ENCODE measurements around the gene GIMAP5.

The GIMAP5 gene

DNA sequence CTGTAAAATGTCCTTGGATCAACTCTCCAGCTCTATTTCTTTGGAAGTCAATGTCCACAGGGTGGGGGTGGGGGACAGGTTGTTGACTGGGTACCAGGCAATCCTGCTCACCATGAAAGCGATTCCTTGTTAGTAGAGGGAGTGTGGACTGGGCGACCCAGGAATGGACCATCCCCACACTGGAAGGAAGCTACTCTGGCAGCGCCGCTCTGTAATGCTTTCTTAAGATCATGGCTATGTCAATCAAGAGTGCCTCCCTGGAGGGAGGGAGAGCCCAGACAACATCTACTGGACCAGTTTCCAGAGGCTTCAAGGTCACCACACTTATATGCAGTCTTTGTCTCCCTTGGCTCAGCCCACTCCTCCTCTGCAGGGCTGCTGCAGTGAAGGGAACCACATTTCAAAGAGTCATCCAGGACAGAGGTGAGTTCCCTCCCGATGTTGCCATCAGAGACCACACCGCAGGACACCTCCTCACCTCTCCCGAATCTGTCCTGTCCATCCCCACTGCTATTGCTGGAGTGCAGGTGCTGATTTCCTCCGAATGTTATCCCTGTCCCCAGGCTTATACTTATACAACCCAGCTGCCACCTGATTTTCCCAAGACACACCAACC lies 6.9 kb downstream of the GIMAP5 start:
- peaks cover 99% of the 10 kb centered on the region for H3K27me3 ChIP-seq (ENCODE audit: insufficient read depth, insufficient read length)
- no peaks in the 10 kb centered on the region for H3K36me3 ChIP-seq (ENCODE audit: insufficient read depth, insufficient read length, low read length)
- H3K4me1 ChIP-seq (ENCODE audit: insufficient read depth, insufficient read length) = no peaks in the 10 kb centered on the region
- no peak overlapping the region for H3K4me3 ChIP-seq (ENCODE audit: insufficient read length, low read depth)
- no peak for DNase-seq (ENCODE audit: low read depth, low spot score)
- TF ChIP-seq ZNF274 (IDR thresholded peaks at IDR 0.05; ENCODE audit: low read depth, low read length) (no peak), YY1 (IDR thresholded peaks at IDR 0.05; ENCODE audit: insufficient read depth, insufficient read length) (no peak), SUZ12 (IDR thresholded peaks at IDR 0.05; ENCODE audit: extremely low read depth, insufficient read depth, insufficient read length) (no peak)
- no peak overlapping the region for H3K9ac ChIP-seq (ENCODE audit: insufficient read length, low read depth)
- peaks cover 4% of the 10 kb centered on the region; the same call in 1 of the 2 replicates for H3K9me3 ChIP-seq (ENCODE audit: insufficient read depth, low read length)

DNA sequence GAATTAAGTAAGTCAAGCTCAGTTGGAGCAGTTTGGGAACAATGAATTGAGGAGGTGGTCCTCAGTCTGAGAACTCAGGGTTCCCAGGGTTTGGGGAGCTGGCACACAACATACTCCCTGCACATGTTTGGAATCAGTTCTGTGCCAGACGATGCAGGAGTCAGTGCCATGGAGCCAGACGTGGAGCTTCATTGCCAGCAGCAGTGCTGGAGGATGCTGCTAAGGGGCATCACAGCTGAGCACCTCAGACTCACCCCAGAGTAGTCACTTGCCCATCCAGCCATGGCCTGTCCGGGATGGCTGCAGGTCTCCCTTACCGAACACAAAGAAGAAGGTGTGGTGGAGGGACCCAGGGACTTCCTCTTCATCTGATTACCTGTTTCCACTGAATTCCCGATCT lies 7.9 kb downstream of the GIMAP5 start:
- H3K4me1 ChIP-seq (ENCODE audit: insufficient read depth, insufficient read length) = no peaks in the 10 kb centered on the region
- no peaks in the 10 kb centered on the region for H3K36me3 ChIP-seq (ENCODE audit: insufficient read depth, insufficient read length, low read length)
- H3K4me3 ChIP-seq (ENCODE audit: insufficient read length, low read depth) = no peak overlapping the region
- no peak for DNase-seq (ENCODE audit: low read depth, low spot score)
- H3K9me3 ChIP-seq (ENCODE audit: insufficient read depth, low read length) = peaks cover 4% of the 10 kb centered on the region; the same call in 1 of the 2 replicates
- TF ChIP-seq YY1 (IDR thresholded peaks at IDR 0.05; ENCODE audit: insufficient read depth, insufficient read length) (no peak), SUZ12 (IDR thresholded peaks at IDR 0.05; ENCODE audit: extremely low read depth, insufficient read depth, insufficient read length) (no peak), ZNF274 (IDR thresholded peaks at IDR 0.05; ENCODE audit: low read depth, low read length) (no peak)
- H3K27me3 ChIP-seq (ENCODE audit: insufficient read depth, insufficient read length) = peaks cover 99% of the 10 kb centered on the region
- no peak overlapping the region for H3K9ac ChIP-seq (ENCODE audit: insufficient read length, low read depth)

DNA sequence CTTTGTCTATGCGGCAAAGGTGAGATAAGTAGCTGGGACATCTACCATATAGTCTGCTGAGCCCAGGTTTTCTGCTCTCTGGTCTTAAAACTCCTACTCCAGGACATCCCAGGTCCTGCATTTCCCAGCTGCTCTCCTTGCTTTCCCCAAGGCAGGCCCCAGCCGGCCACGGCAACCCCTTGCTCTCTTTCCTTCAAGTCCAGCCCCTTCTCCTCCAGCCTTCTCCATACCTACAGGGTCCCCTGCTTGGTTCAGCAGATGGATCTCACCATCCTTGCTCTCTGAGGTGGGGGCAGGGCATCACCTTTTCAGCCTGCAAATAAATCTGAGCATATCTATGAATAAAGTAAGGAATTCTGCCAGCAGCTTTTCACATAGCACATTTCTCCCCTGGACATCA lies 8.7 kb downstream of the GIMAP5 start:
- Histone ChIP-seq H3K4me3 (ENCODE audit: insufficient read length, low read depth) (no peak overlapping the region), H3K4me1 (ENCODE audit: insufficient read depth, insufficient read length) (no peaks in the 10 kb centered on the region), H3K27me3 (ENCODE audit: insufficient read depth, insufficient read length) (peaks cover 99% of the 10 kb centered on the region), H3K36me3 (ENCODE audit: insufficient read depth, insufficient read length, low read length) (no peaks in the 10 kb centered on the region), H3K9me3 (ENCODE audit: insufficient read depth, low read length) (peaks cover 4% of the 10 kb centered on the region; the same call in 1 of the 2 replicates), H3K9ac (ENCODE audit: insufficient read length, low read depth) (no peak overlapping the region)
- no peak for DNase-seq (ENCODE audit: low read depth, low spot score)
- TF ChIP-seq YY1 (IDR thresholded peaks at IDR 0.05; ENCODE audit: insufficient read depth, insufficient read length) (no peak), ZNF274 (IDR thresholded peaks at IDR 0.05; ENCODE audit: low read depth, low read length) (no peak), SUZ12 (IDR thresholded peaks at IDR 0.05; ENCODE audit: extremely low read depth, insufficient read depth, insufficient read length) (no peak)

GRCh38 chr7:150746921-150747320 lies 9.7 kb downstream of the GIMAP5 start:
- H3K9ac ChIP-seq (ENCODE audit: insufficient read length, low read depth) = no peak overlapping the region
- no peak for TF ChIP-seq SUZ12 (IDR thresholded peaks at IDR 0.05; ENCODE audit: extremely low read depth, insufficient read depth, insufficient read length)
- TF ChIP-seq ZNF274 (IDR thresholded peaks at IDR 0.05; ENCODE audit: low read depth, low read length) = no peak
- TF ChIP-seq YY1 (IDR thresholded peaks at IDR 0.05; ENCODE audit: insufficient read depth, insufficient read length) = no peak
- H3K36me3 ChIP-seq (ENCODE audit: insufficient read depth, insufficient read length, low read length) = no peaks in the 10 kb centered on the region
- DNase-seq (ENCODE audit: low read depth, low spot score) = no peak
- H3K27me3 ChIP-seq (ENCODE audit: insufficient read depth, insufficient read length) = peaks cover 99% of the 10 kb centered on the region
- no peak overlapping the region for H3K4me3 ChIP-seq (ENCODE audit: insufficient read length, low read depth)
- peaks cover 4% of the 10 kb centered on the region; the same call in 1 of the 2 replicates for H3K9me3 ChIP-seq (ENCODE audit: insufficient read depth, low read length)
- H3K4me1 ChIP-seq (ENCODE audit: insufficient read depth, insufficient read length) = no peaks in the 10 kb centered on the region

DNA sequence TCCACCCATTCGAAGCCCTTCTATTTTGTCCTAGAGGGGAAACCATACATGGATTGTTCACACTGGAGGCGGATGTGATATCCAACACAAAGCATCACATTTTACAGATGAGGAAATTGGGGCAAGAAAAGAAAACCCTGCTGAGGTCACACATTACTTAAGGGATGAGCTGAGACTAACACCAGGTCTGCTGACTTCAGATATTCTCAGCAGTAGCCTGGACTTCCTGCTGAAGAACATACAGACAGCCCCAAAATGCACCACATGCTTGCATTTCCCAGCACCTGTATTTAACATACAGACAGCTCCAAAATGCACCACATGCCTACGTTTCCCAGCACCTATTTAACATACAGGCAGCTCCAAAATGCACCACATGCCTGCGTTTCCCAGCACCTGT lies 11.2 kb downstream of the GIMAP5 start:
- Histone ChIP-seq H3K4me1 (ENCODE audit: insufficient read depth, insufficient read length) (no peaks in the 10 kb centered on the region), H3K36me3 (ENCODE audit: insufficient read depth, insufficient read length, low read length) (no peaks in the 10 kb centered on the region), H3K9ac (ENCODE audit: insufficient read length, low read depth) (no peak overlapping the region), H3K4me3 (ENCODE audit: insufficient read length, low read depth) (no peak overlapping the region), H3K27me3 (ENCODE audit: insufficient read depth, insufficient read length) (peaks cover 99% of the 10 kb centered on the region), H3K9me3 (ENCODE audit: insufficient read depth, low read length) (no peaks in the 10 kb centered on the region)
- no peak for DNase-seq (ENCODE audit: low read depth, low spot score)
- TF ChIP-seq ZNF274 (IDR thresholded peaks at IDR 0.05; ENCODE audit: low read depth, low read length) = no peak
- TF ChIP-seq YY1 (IDR thresholded peaks at IDR 0.05; ENCODE audit: insufficient read depth, insufficient read length) = no peak
- TF ChIP-seq SUZ12 (IDR thresholded peaks at IDR 0.05; ENCODE audit: extremely low read depth, insufficient read depth, insufficient read length) = no peak

DNA sequence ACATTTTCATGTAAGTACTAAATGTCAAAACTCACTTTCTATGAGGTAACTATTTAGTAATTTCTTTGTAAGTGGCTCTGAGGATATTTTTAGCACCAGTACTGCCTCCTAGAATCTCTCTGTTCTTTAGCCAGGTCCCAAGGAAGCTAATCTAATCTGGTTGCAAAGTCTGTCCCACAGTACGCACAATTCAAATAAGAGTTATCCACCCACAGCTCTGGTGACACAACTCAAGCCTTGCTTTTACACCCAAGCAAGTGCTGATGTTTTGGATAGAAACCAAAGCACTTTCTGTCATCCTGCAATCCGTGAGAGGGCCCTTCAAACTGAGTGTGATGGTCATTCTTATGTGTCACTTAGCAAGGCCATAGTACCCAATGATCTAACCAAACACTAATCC lies 14.5 kb downstream of the GIMAP5 start:
- H3K9ac ChIP-seq (ENCODE audit: insufficient read length, low read depth) = no peak overlapping the region
- H3K4me1 ChIP-seq (ENCODE audit: insufficient read depth, insufficient read length) = no peaks in the 10 kb centered on the region
- no peaks in the 10 kb centered on the region for H3K36me3 ChIP-seq (ENCODE audit: insufficient read depth, insufficient read length, low read length)
- TF ChIP-seq YY1 (IDR thresholded peaks at IDR 0.05; ENCODE audit: insufficient read depth, insufficient read length) = no peak
- no peak for TF ChIP-seq SUZ12 (IDR thresholded peaks at IDR 0.05; ENCODE audit: extremely low read depth, insufficient read depth, insufficient read length)
- TF ChIP-seq ZNF274 (IDR thresholded peaks at IDR 0.05; ENCODE audit: low read depth, low read length) = no peak
- H3K9me3 ChIP-seq (ENCODE audit: insufficient read depth, low read length) = no peaks in the 10 kb centered on the region
- no peak for DNase-seq (ENCODE audit: low read depth, low spot score)
- H3K27me3 ChIP-seq (ENCODE audit: insufficient read depth, insufficient read length) = peaks cover 80% of the 10 kb centered on the region
- no peak overlapping the region for H3K4me3 ChIP-seq (ENCODE audit: insufficient read length, low read depth)

- Histone ChIP-seq H3K36me3 (ENCODE audit: insufficient read depth, insufficient read length, low read length) (no peaks in the 10 kb centered on the region), H3K4me1 (ENCODE audit: insufficient read depth, insufficient read length) (no peaks in the 10 kb centered on the region), H3K9ac (ENCODE audit: insufficient read length, low read depth) (no peak overlapping the region), H3K4me3 (ENCODE audit: insufficient read length, low read depth) (no peak overlapping the region), H3K9me3 (ENCODE audit: insufficient read depth, low read length) (no peaks in the 10 kb centered on the region), H3K27me3 (ENCODE audit: insufficient read depth, insufficient read length) (peaks cover 68% of the 10 kb centered on the region)
- no peak for DNase-seq (ENCODE audit: low read depth, low spot score)
- TF ChIP-seq ZNF274 (IDR thresholded peaks at IDR 0.05; ENCODE audit: low read depth, low read length) (no peak), YY1 (IDR thresholded peaks at IDR 0.05; ENCODE audit: insufficient read depth, insufficient read length) (no peak), SUZ12 (IDR thresholded peaks at IDR 0.05; ENCODE audit: extremely low read depth, insufficient read depth, insufficient read length) (no peak)
Measured at GRCh38 chr7:150753239-150753638, 16.0 kb downstream of the GIMAP5 start.

Measured in NT2/D1 (cell line).